CD14-positive monocyte (primary cell): Measurements from ENCODE around the gene RAMACL. TPM values are rescaled to one million over a fixed set of nuclear protein-coding genes. Genes with fewer than 3 reads are reported as not detected.

ENCODE experiments used
- DNase-seq, 3 donors: peaks; one replicate each; pipeline ENCODE4 v3.0.0-alpha.2; 2011 to 2022
- H2AFZ ChIP-seq: 2 replicates; pipeline ENCODE4 v1.6.0; 2012; ENCODE audit warnings: mild to moderate bottlenecking, low read depth, low read length, inconsistent platforms; ENCODE audit not compliant: insufficient read depth, poor library complexity, severe bottlenecking
- H3K27ac ChIP-seq, 2 donors: 1 replicate in 1 of 2; 2 replicates in 1 of 2; pipeline ENCODE4 v1.5.1; 2012 to 2013; ENCODE audit warnings: low read length in 2 of 2, control low read depth in 1 of 2, inconsistent platforms in 1 of 2, low read depth in 1 of 2, mild to moderate bottlenecking in 1 of 2
- H3K27me3 ChIP-seq, 2 donors: one replicate each; pipeline versions ENCODE4 v1.6.0 to v1.6.1; 2011 to 2013; ENCODE audit warnings: low read length in 2 of 2; ENCODE audit not compliant: control insufficient read depth in 2 of 2, insufficient read depth in 2 of 2
- H3K36me3 ChIP-seq, 2 donors: replicated peaks in 1 of 2; 1 replicate in 1 of 2; 2 replicates in 1 of 2; pipeline versions ENCODE4 v1.5.1 to v1.6.1; 2012 to 2013; ENCODE audit warnings: low read length in 2 of 2, control low read depth in 1 of 2, inconsistent platforms in 1 of 2, mild to moderate bottlenecking in 1 of 2; ENCODE audit not compliant: insufficient read depth in 2 of 2, control insufficient read depth in 1 of 2
- H3K4me1 ChIP-seq, 2 donors: 1 replicate in 1 of 2; 2 replicates in 1 of 2; pipeline versions ENCODE4 v1.5.1 to v1.6.1; 2012 to 2013; ENCODE audit warnings: low read length in 2 of 2, control low read depth in 1 of 2, inconsistent platforms in 1 of 2, mild to moderate bottlenecking in 1 of 2, moderate library complexity in 1 of 2; ENCODE audit not compliant: insufficient read depth in 2 of 2, control insufficient read depth in 1 of 2
- H3K4me2 ChIP-seq: replicated peaks from 2 replicates; pipeline ENCODE3; 2012; ENCODE audit warnings: low read length, moderate library complexity, mild to moderate bottlenecking; ENCODE audit not compliant: poor library complexity, severe bottlenecking; ENCODE audit errors: extremely low read depth
- H3K4me3 ChIP-seq, 3 experiments: fragments of 200-600 bp in 1 of 3; sonication (generic) in 1 of 3; replicated peaks in 1 of 3; 1 replicate in 2 of 3; 2 replicates in 1 of 3; pipeline ENCODE4 v1.5.1; 2011 to 2013; ENCODE audit warnings: low read length in 3 of 3, mild to moderate bottlenecking in 3 of 3, control low read depth in 2 of 3, low read depth in 2 of 3, inconsistent platforms in 1 of 3, moderate library complexity in 1 of 3
- H3K79me2 ChIP-seq: 2 replicates; pipeline ENCODE4 v1.6.0; 2012; ENCODE audit warnings: mild to moderate bottlenecking, control low read depth, inconsistent platforms, low read length, moderate library complexity; ENCODE audit not compliant: insufficient read depth
- H3K9ac ChIP-seq: 2 replicates; pipeline ENCODE4 v1.6.0; 2017; ENCODE audit warnings: low read length, mild to moderate bottlenecking; ENCODE audit not compliant: insufficient read depth, poor library complexity, severe bottlenecking
- H3K9me3 ChIP-seq, 2 donors: replicated peaks in 1 of 2; 1 replicate in 1 of 2; 2 replicates in 1 of 2; pipeline versions ENCODE4 v1.5.1 to v1.6.1; 2012 to 2013; ENCODE audit warnings: low read length in 2 of 2, control low read depth in 1 of 2; ENCODE audit not compliant: control insufficient read depth in 1 of 2, insufficient read depth in 1 of 2
- H4K20me1 ChIP-seq: 2 replicates; pipeline ENCODE4 v1.6.0; 2012; ENCODE audit warnings: mild to moderate bottlenecking, low read length, control low read depth, moderate library complexity; ENCODE audit not compliant: insufficient read depth
- H3K27ac Mint-ChIP-seq, 7 donors: one replicate each; pipeline ENCODE4 v1.8.0; 2020; ENCODE audit warnings: mild to moderate bottlenecking in 7 of 7, mixed read lengths in 7 of 7, moderate library complexity in 6 of 7, inconsistent platforms in 2 of 7
- H3K27me3 Mint-ChIP-seq, 3 donors: one replicate each; pipeline ENCODE4 v1.8.0; 2021 to 2022; ENCODE audit warnings: low read depth in 3 of 3, mild to moderate bottlenecking in 3 of 3, mixed read lengths in 3 of 3, moderate library complexity in 3 of 3, inconsistent platforms in 1 of 3
- H3K36me3 Mint-ChIP-seq, 2 donors: one replicate each; pipeline ENCODE4 v1.8.0; 2020; ENCODE audit warnings: mixed read lengths in 2 of 2, inconsistent platforms in 1 of 2, mild to moderate bottlenecking in 1 of 2
- H3K4me1 Mint-ChIP-seq: one replicate; pipeline ENCODE4 v1.8.0; 2020; ENCODE audit warnings: mild to moderate bottlenecking, mixed read lengths
- H3K4me3 Mint-ChIP-seq, 2 donors: one replicate each; pipeline ENCODE4 v1.8.0; 2020; ENCODE audit warnings: mild to moderate bottlenecking in 2 of 2, mixed read lengths in 2 of 2, moderate library complexity in 1 of 2
- H3K9me3 Mint-ChIP-seq, 7 donors: one replicate each; pipeline ENCODE4 v1.8.0; 2020 to 2022; ENCODE audit warnings: mixed read lengths in 7 of 7, mild to moderate bottlenecking in 6 of 7, moderate library complexity in 6 of 7, inconsistent platforms in 2 of 7
- WGBS: methylation state at CpG from one replicate; pipeline ENCODE4 v1.1.5; 2013; ENCODE audit warnings: missing lambda C conversion rate; ENCODE audit not compliant: insufficient coverage; 5-methylcytosine and 5-hydroxymethylcytosine counted together
- intact Hi-C, 2 donors: fragments of 100-400 bp; cut with micrococcal nuclease; formaldehyde crosslinking; loops; one replicate each; pipeline versions ENCODE4 v1.15.0 to v1.15.1; 2023
- polyA plus RNA-seq, 3 donors: library from polyadenylated mRNA; depleted of rRNA in 1 of 3; unstranded in 2 of 3; stranded (reverse) in 1 of 3; fragments of 300-500 nt in 2 of 3; fragments of >200 nt in 1 of 3; fragmentation: Illumina TruSeq in 2 of 3; gene quantifications; 1 replicate in 2 of 3; 2 replicates in 1 of 3; pipeline ENCODE4 v1.2.3, GENCODE V29; 2012 to 2021
- TF ChIP-seq, protein P1 (sequence below): fragments of 200-600 bp; IDR thresholded peaks from one replicate; pipeline ENCODE4 v1.8.0; 2022; ENCODE audit warnings: antibody characterized with exemption, mild to moderate bottlenecking

RAMACL gene
- polyA plus RNA-seq, 3 donors = 0.05 to 0.33 (median 0.11) TPM

DNA sequence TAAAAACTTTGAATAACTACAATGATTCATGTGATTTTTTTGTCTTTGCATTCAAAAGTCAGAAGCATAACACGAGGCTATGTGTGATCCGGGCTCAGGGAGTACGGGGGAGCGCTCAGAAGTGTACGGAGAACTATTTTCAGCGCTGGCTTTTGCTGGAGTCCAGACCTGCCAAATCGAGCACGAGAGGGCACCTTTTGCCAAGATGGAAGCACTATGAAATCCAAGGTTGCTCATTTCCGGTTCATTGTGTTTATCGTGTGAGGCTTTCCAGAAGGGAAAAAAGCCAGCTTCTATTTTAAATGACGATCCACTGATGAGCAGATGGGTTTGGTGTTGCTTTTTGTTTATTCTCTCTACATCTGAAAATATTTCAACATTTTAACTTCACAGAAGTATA is 11.3 kb downstream of the RAMACL start:
- Histone ChIP-seq H3K36me3 (no peaks in the 10 kb centered on the region), H4K20me1 (no peaks in the 10 kb centered on the region), H3K4me2 (no peak overlapping the region), H3K4me1 (no peaks in the 10 kb centered on the region), H2AFZ (no peak overlapping the region), H3K4me3 (no peak overlapping the region), H3K9me3 (peaks cover 0 to 14% of the 10 kb centered on the region in 2 donors), H3K79me2 (no peaks in the 10 kb centered on the region), H3K27ac (no peak overlapping the region), H3K9ac (no peak overlapping the region), H3K27me3 (no peaks in the 10 kb centered on the region)
- 95% methylated on average over 8 of the region's 11 CpGs for WGBS
- DNase-seq = no peak
- TF ChIP-seq, protein P1, sequence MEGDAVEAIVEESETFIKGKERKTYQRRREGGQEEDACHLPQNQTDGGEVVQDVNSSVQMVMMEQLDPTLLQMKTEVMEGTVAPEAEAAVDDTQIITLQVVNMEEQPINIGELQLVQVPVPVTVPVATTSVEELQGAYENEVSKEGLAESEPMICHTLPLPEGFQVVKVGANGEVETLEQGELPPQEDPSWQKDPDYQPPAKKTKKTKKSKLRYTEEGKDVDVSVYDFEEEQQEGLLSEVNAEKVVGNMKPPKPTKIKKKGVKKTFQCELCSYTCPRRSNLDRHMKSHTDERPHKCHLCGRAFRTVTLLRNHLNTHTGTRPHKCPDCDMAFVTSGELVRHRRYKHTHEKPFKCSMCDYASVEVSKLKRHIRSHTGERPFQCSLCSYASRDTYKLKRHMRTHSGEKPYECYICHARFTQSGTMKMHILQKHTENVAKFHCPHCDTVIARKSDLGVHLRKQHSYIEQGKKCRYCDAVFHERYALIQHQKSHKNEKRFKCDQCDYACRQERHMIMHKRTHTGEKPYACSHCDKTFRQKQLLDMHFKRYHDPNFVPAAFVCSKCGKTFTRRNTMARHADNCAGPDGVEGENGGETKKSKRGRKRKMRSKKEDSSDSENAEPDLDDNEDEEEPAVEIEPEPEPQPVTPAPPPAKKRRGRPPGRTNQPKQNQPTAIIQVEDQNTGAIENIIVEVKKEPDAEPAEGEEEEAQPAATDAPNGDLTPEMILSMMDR = no peak
- H3K4me1 Mint-ChIP-seq = peaks cover 12% of the 10 kb centered on the region
- no peak overlapping the region for H3K27ac Mint-ChIP-seq
- peaks cover 2 to 12% (median 10%) of the 10 kb centered on the region in 7 donors for H3K9me3 Mint-ChIP-seq
- H3K27me3 Mint-ChIP-seq = peaks cover 0 to 3% (median 3%) of the 10 kb centered on the region in 3 donors
- H3K4me3 Mint-ChIP-seq = no peak overlapping the region
- H3K36me3 Mint-ChIP-seq = no peaks in the 10 kb centered on the region
- intact Hi-C loops = no loop called here

DNA sequence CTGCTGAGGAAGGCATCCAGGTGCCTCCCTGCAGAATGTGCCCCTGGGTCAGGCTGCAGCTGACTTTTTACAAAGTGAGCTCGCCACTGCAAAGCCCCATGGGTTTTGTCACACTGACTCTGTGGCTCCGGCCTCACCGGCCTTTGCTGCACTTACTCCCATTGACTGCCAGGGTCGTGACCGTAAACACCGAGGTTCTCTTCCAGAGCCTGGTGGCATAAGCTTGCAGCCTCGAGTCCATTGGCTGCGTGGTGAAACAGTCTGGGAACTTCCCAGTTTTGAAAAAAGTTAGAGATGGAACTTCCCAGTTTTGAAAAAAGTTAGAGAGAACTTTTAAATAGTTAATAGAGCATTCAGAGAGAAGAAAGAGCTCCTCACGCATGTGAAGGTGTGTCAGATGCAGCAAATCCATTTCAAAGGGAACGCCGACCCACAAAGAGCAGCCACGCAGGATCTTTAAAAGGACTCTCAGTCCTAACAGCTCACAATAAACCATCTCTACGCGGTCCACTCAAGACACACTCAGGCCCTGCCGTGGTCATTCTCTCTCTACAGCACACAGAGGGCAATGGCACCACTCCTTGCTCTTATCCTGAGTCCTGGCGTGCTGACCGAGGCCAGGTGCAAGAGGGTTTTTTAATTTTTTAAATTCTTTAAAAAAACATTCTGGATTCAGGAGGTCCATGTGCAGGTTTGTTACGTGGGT is 12.8 kb downstream of the RAMACL start:
- no peaks in the 10 kb centered on the region for H4K20me1 ChIP-seq
- peak in 1 of 3 donors; percentile 37 for DNase-seq
- peaks cover 2 to 12% (median 10%) of the 10 kb centered on the region in 7 donors for H3K9me3 Mint-ChIP-seq
- H3K4me1 Mint-ChIP-seq = peaks cover 12% of the 10 kb centered on the region
- H2AFZ ChIP-seq = no peak overlapping the region
- WGBS = 73% methylated on average over 11 of the region's 18 CpGs
- peak overlapping the region in 1 of 7 donors; percentile 23 for H3K27ac Mint-ChIP-seq
- no peaks in the 10 kb centered on the region for H3K27me3 ChIP-seq
- no peaks in the 10 kb centered on the region for H3K4me1 ChIP-seq
- no peak overlapping the region for H3K4me2 ChIP-seq
- H3K36me3 Mint-ChIP-seq = no peaks in the 10 kb centered on the region
- H3K4me3 ChIP-seq = no peak overlapping the region
- H3K27me3 Mint-ChIP-seq = peaks cover 0 to 3% (median 3%) of the 10 kb centered on the region in 3 donors
- TF ChIP-seq, protein P1 = no peak
- H3K4me3 Mint-ChIP-seq = no peak overlapping the region
- intact Hi-C loops = no loop called here
- no peak overlapping the region for H3K27ac ChIP-seq
- no peaks in the 10 kb centered on the region for H3K79me2 ChIP-seq
- no peaks in the 10 kb centered on the region for H3K36me3 ChIP-seq
- peaks cover 0 to 14% of the 10 kb centered on the region in 2 donors for H3K9me3 ChIP-seq
- H3K9ac ChIP-seq = no peak overlapping the region
